Esophagus muscularis mucosa (tissue), 4 donors: ENCODE results near the gene PLA2G4D.

Experiments
- EP300 ChIP-seq: sonication (generic); formaldehyde crosslinking; IDR thresholded peaks from one replicate; pipeline ENCODE4 v1.6.1; 2017; ENCODE audit warnings: antibody characterized with exemption
- POLR2A ChIP-seq: fragments of 450-650 bp; IDR thresholded peaks from one replicate; pipeline ENCODE4 v1.6.1; 2017; ENCODE audit warnings: antibody characterized with exemption, moderate library complexity, mild to moderate bottlenecking, low read depth
- TF ChIP-seq, protein P1 (sequence below), 3 experiments: fragments of 200-600 bp in 2 of 3; fragments of 450-650 bp in 1 of 3; sonication (generic) in 2 of 3; IDR thresholded peaks; one replicate each; pipeline ENCODE4 v1.5.1; 2017 to 2019; ENCODE audit warnings: antibody characterized with exemption in 3 of 3, mild to moderate bottlenecking in 2 of 3, moderate library complexity in 1 of 3

DNA sequence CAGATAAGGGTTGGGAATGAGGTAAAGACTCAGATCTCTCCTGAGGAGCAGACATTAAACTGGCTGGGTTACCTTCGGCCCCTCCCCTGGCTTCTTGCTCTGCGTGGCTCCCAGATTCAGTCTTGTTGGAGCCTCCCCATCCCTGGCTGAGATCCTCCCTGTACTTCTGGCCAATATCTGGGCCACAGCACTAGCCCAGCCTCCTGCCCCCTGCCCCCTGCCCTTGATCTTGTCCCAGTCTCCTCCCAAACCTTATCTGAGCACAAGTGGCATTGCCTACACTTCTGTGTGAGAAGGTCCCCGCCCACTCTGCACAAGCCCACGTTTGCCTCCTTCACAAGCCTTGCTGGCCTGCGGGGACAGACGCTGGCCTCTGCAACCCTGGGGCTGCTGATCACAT is 45.2 kb upstream of the PLA2G4D start:
- TF ChIP-seq EP300 (no peak), POLR2A (no peak)
- TF ChIP-seq, protein P1, sequence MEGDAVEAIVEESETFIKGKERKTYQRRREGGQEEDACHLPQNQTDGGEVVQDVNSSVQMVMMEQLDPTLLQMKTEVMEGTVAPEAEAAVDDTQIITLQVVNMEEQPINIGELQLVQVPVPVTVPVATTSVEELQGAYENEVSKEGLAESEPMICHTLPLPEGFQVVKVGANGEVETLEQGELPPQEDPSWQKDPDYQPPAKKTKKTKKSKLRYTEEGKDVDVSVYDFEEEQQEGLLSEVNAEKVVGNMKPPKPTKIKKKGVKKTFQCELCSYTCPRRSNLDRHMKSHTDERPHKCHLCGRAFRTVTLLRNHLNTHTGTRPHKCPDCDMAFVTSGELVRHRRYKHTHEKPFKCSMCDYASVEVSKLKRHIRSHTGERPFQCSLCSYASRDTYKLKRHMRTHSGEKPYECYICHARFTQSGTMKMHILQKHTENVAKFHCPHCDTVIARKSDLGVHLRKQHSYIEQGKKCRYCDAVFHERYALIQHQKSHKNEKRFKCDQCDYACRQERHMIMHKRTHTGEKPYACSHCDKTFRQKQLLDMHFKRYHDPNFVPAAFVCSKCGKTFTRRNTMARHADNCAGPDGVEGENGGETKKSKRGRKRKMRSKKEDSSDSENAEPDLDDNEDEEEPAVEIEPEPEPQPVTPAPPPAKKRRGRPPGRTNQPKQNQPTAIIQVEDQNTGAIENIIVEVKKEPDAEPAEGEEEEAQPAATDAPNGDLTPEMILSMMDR (IDR thresholded peaks at IDR 0.05): no peak
